ENCODE results near the gene WSCD2.

The WSCD2 gene

DNA sequence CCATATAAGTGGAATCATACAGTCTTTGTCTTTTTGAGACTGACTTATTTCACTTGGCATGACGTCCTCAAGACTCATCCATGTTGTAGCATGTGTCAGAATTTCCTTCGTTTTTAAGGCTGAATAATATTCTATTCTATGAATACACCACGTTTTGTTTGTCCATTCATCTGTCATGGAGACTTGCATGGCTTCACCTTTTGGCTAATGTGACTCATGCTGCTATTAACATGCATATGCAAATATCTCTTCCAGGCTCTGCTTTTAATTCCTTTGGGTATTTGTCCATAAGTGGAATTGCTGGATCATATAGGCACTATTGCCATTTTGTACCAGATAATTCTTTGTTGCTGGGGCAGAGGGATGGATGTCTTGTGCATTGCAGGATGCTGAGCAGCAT lies 19.6 kb upstream of the WSCD2 start:
- DNase-seq: no peak

DNA sequence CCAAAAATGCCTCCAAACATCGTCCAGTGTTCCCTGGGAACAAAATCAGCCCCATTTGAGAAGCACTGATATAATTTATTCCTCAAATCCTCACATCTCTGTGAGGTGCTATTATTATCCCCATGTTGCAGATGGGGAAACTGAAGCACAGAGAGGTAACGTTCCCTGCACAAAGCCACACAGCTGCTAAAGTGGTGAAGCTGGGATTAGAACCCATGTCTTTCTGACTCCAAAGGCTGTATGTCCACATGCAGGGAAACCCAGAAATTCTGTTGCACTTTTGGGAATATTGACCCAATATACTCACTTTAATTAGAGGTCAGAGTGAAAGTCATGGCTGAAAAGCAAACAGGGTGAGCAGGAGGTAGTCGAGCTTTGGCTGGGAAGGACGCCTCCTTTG lies 19.1 kb upstream of the WSCD2 start:
- no peak for DNase-seq

DNA sequence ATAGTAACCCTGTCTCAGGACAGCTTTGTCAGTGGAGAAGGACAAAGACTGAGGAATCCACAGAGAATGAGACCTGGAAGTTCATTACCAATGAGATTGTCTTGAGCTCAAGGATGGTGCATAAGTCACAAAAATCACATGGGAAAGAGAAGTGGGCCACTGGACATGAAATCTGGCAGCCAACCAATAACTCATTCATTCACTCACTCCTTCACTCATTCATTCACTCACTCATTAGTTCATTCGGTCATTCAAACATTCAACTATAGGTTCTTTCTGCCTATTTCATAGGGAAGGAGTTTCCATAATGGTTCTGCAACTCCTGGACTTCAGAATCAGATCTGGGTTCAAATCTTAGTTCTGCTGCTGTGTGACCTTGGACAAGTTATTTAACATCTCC lies 18.2 kb upstream of the WSCD2 start:
- no peak for DNase-seq

DNA sequence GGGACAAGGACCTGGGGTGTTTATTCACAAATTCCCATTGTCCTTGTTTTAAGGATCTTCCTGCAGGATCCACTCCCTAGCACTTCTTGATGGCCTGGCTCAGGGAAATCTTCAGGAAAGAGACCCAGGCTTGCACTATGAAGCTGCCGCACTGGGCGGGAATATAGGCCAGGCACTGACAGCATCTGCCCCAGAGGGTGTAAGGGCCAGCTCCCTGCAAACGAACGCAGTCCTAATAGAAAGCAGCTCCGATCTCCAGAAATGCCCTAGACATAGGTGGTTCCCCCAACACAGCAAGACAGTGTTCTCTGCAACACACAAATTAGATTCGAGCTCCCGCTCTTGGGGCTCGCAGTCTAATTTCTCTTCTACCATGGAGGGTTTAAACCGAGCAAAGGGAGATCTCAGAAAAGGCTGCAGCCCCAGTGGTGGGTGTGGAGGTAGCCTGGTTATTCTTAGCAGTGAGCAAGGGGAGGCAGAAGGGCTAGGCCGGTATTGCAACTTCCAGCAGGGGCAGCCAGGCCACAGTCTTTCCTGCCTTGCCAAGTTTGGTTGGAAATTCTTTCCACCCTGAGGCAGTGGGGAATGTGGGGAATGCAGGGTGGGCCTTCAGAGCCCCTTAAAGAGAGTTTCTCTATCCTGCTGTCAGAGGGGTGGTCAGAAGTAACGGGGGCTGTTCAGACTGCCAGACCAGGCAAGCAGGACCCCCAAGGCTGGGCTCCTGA lies 16.1 kb upstream of the WSCD2 start:
- no peak for DNase-seq

DNA sequence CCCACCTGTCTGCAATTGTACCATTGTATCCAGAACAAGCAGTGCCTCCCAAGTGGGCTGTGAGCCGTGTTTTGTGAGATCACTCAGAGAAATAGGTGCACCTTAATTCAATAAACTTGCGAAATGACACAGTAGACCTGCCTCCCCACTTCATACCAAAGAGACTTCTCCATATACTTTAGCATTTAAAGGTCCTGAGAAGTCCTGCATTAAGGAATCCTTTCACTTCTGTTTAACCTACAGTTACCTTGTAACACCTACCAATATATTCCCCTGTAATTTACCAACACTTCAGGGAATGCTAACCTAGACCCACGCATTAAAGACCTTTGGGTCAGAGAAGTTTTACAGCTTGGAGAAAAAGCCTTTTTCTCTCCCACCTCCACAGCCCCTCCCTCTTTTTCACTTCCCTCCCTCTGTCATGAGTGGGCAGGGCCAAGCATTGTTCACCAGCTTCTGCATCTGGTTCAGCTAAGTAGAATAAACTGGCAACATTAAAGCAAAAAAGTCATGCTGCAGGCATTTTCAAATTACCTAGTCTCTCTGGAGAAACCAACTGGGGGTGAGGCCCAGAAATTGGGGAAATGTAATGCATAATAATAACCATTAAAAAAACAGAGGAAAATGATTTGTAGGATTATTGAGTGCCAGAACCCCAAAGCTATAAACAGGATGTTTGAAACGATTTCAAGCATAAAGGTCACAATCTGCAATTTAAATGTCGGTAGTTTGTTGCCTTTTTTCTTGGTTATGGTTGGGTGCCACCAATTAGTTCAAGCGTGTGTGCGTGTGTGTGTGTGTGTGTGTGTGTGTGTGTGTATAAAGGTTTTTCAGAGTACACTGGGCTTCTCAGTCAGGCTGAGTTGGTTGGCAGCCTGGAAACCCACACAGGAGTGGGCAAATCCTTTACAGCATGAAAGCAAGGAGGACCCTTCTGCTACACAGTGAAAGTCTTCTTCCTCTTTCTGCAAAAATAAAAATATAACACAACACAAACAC lies 13.7 kb upstream of the WSCD2 start:
- no peak for DNase-seq

DNA sequence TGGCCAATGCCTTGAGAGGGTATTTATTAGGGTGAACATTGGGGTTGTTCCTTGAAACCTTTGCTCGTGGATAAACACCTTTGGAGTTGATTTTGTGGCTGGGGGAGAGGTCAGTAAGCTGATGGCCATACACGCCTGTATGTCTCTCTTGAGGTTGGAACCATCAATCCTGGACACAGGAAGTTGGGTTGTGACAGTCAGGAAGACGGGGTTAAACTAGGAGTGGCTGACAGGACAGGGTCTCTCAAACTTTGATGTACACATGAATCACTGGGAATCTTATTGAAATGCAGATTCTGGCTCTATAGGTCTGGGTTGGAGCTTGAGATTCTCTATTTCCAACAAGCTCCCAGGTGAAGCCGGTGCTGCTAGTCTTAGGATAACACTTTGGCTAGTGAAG lies 12.8 kb upstream of the WSCD2 start:
- no peak for DNase-seq

DNA sequence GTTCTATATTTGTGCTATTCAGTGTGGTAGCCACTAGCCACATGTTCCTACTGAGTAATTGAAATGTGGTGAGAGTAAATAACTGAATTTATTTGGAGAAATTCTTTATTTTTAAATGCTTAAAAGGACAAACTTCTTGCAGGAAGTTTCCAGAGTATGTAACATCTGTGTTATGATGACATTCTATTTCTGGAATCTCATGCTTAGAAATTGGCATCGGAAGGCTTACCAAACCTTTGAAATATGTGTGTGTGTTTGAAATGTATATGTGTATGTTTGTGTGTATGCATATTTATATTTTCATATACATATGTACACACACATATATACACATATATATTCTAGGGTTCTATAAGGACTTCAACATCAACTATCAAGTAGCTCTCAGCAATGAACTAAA lies 12.4 kb upstream of the WSCD2 start:
- no peak for DNase-seq

DNA sequence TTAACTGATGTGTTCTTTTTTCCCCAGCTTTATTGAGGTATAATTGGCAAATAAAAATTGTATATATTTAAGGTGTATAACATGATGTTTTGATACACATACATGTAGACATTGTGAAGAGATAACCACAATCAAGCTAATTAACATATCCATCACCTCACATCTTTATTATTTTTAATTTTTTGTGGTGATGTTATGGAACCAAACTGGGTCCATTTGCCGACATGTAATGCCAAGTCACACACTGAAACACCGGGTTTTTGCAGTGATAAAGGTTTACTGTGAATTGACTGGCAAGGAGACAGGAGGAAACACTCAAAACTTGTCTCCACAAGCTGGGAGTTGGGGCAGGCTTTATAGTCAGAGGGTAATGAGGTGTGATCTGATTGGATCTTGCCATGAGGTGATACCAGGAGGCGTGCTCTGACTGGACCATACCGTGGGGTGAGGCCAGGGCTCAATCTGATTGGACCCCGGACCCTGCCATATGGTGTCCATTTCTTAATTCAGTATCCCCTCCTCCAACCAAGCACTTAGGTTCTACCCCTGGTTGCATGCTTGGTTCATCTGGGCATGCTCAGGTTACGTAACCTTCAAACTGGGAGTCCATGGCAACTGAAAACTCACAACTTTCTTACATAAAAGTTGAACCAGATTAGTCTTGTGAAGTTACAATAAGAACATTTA lies 11.8 kb upstream of the WSCD2 start:
- DNase-seq: no peak

DNA sequence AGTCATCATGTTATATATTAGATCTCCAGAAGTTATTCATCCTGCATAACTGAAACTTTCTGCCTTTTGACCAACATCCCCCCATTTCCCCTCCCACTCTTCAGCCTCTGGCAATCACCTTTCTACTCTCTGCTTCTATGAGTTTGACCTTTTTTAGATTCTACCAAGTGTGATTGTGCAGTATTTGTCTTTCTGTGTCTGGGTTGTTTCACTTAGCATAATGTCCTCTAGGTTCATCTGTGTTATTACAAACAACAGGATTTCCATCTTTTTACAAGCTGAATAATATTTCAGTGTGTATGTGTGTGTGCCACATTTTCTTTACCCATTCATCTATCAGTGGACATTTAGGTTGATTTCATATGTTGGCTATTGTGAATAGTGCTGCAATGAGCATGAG lies 11.2 kb upstream of the WSCD2 start:
- DNase-seq: no peak

DNA sequence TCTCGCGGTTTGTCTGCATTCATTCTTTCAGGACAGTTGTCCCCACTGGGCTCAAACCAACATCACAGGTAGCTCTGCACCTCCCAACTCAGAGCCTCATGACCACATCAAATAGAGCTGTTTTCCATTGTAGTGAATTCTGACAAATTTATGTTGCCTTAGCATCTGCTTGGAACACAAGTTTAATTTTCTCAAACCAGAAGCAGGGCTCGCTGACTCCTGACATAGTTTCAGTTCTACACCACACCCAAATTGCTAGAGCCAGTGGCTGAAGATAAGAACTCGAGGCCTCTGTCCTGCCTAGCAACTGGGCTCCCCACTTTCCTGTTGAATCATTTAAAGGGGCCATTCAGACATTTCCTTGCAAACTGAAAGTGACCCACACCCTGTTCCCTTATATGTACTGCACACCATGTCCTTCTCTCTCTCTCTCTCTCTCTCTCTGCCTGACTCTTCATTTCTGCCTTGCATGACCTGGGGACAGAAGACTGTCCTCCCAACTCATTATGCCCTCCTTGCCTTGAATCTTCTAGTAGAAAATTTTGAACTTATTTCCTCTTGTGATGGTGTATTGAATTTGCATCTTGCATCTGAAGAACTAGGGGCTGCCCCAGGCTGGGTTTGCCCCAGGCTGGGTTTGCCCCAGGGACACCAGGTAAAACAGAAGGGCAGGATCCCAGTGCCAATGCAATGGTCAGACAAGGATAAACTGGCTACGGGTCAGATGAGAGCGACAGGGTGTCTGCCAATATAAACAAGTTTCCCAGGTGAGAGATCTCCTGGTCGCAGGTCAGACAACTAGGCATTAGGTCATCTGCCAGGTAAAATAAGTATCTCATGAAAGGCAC lies 9.7 kb upstream of the WSCD2 start:
- DNase-seq: no peak

DNA sequence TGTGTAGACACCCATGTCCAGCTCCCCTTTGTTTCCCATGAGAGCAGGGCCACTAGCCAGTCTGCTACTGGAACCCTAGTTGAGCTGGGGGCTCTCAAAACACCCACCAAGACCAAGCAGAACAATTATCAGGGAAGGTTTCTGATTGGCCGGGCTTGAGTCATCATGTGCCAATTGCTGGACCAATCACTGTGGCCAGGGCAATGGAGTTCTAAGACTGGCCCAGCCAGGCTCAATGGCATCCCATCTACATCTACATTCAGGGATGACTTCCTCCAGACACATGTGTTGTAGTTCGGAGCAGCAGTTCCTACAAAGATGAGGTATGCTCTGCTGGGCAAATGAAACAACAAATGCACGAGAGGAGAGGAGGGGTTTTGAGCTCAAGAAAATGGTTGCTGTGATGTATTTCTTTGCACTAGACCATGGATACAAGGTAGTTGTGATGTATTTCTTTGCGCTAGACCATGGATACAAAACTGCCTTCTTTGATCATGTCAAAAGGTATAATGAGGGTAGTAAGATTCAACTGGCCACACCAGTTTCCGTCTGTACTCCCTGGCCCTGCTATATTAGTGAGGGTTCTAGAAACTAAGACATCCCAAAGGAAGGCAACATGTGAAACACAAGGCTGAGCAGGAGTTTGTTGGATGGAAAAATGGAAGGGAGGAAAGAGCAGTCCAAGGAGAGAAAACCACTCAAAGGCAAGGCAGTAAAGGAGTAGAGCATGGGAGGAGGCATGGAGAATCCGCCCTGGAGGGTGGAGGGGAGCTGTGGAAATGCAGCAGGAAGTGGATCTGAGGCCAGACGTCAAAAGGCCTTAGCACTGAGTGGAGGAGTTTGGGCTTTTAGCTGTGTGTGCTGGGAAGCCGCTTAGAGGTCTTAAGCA lies 8.9 kb upstream of the WSCD2 start:
- no peak for DNase-seq

DNA sequence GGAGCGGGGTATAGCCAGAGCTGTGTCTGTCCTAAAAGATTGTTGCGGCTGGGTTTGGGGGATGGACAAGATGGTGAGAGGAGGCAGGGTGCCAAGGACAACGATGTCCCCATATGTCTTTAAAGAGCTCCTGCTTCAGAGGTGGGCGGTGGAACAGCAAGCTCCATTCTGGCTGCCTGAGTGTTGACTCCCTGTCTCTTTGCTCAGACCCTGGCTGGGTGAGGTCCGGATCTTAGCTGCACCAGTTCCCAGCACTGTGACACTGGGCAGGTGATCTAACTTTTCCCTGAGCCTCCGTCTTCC lies 8.3 kb upstream of the WSCD2 start:
- no peak for DNase-seq

DNA sequence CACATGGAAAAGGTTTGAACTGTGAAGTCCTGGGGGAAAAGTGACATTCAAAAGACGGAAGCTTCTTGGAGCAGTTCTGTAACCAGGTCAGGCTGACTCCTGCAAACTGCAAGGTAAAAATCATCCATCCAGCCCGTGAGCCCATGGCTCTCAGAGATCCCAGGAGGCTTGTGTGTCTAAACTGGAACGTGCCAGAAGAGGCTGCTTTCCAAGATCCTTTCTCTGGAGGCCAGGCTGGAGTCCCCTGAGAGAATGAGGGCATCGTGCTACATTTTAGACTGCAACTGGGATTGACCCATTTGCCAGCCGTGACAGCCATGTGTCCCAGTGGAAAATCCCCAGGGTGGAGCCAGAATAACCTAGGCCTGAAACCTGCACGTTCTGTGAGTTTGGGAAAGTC lies 7.8 kb upstream of the WSCD2 start:
- DNase-seq: no peak

DNA sequence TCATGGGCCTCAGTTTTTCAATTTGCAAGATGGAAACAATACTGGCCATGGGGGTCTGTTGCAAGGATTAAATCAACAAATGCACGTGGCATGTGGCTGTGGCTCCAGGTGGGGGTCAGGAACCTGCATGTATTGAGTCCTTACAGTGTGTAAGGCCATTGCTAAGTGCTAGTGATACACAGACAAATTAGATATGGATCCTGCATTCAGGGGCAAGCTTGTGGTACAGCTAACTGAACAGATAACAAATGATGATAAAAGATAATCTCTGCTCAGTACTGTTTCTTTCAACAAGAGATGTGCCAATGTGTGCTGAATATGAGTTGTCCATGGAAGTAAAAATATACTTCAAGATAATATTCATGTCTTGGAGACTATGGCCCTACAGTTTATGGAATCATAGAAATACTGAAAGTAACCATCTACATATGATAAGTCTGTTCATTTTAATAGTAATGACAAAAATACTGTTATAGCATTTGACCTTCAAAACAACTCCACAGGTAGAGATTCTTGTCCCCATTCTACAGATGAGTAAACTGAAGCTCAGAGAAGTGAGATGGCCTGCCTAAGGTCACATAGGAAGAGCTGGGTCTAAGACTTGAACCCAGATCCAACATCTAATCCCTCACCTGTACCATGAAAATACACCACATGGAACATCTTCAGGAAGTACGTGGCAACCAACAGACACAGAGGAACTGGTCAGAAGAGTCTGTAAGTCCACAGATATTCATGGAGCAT lies 7.2 kb upstream of the WSCD2 start:
- no peak for DNase-seq

DNA sequence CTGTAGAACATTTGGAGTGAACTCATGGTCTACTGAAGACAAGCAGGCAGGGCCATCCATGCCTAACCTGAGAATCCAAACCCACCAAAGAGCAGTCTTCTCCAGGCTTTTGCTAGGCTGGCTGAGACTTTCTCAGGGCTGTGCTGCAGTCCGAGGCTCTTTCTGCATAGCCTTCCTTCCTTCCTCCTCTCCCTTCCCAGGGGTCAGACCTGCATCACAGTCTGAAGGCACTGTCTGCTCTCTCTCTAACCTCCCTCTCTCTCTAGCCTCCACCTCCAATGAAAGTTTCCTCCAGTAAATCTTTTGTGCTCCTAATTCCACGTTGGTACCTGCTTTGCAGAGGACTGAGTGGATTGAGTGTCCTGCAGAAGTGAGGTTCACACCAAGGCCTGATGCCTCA lies 6.4 kb upstream of the WSCD2 start:
- DNase-seq: no peak

DNA sequence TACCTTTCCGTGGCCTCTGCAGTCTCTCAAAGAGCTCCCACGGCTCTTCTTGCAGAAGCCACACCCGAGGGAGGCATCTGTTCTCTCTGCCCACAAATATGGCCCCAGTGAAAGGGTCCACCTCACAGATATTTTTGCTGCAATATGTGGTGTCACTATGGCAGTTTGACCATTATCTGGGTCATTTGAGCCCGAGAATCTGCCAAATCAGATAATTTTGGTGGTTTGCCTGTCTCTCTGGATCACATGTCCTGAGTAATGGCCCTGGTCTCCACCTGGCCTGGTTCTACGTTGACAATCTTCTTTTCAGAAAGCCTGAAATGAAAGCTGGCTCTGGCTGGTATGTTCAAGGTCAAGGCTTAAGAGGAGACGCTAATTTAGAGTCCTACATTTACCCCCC lies 5.7 kb upstream of the WSCD2 start:
- no peak for DNase-seq

DNA sequence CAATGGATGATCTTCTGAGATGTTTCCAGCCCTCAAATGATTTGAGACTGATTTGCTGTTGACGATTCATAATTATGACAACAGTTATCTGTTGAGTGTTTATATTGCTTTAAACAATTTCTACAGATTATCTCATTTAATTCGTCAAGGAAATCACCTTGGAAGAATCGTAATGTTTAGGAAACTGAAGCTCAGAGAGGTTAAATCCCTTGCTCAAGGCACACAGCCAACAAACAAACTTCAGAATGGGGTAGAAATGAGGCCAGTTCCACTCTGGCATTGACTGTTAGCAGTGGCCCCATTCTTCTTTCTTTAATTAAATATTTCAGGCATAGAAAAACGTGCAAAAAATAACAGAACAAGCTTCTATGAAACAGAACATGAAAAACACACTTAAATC lies 4.0 kb upstream of the WSCD2 start:
- DNase-seq: no peak

DNA sequence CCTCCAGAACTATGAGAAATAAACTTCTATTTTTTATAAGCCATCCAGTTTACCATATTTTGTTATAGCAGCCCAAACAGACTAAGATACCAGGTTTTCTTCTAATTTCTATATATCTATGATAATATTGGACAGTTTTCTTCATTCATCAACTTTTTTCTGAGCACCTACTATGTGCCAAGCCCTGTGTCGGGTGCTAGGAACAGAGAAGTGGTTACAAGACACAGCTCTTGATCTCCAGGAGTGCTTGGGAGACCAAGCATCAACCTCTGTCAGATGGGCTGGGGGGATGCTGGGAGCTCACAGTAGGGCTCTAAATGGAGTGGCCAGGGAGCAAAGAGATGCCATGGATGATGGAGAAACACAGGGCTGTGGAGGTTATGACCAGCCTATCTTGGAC lies 2.9 kb upstream of the WSCD2 start:
- no peak for DNase-seq

DNA sequence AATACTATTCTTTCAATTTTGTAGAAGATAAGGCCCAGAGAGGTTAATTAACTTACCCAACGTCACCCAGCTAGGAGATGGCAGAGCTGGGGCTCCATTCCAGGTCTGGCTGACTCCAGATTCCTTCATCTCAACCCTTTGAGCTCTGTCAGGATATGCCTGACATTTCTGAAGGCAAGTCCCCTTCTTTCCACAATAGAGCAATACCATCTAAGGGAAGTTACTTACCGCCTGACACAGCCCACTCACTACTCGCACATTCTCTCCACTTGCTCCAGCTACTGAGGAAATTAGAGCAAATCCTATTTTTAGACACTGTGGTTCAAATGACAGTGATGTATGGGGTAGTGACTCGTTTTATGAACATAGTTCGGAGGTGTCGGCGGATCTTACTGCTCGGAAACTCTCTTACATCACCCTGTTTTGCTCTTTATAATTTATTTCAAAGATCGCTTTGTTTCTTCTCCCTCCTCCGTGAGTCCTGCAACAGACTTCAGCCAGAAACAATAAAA lies 2.0 kb upstream of the WSCD2 start:
- DNase-seq: no peak

DNA sequence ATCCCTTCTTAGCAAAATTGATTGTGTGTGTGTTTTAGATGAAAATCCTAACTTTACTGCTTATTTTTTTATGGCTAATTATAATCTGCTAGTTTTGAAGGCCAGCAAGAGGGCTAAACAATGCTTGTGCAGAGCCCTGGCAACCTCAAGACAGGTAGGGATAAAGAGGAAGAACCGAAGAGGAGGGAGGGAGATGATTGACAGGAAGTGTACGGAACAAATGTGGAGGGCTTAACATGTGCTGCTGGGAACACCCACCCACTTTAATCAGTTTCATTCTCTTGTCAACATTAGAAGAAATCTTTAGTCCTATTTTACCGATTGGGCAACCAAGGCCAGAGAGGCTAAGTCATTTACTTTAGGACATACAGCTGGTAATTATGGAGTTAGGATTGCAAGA lies 1.4 kb upstream of the WSCD2 start:
- DNase-seq: no peak

Data from NCI-H1436 (cell line).